Left ventricle myocardium superior (tissue), 1 donor: ENCODE data around the gene OR4E1. TPM values are rescaled to one million over a fixed set of nuclear protein-coding genes. Genes with fewer than 3 reads are reported as not detected.
"Not testable (repeated sequence)": the region's sequence is repeated elsewhere in the genome, so short reads cannot be mapped to it uniquely, and the experiment has no call there.

ENCODE experiments used
- ATAC-seq: fragments of 200-7000 bp; cut with Tn5 transposase; one replicate; pipeline ENCODE4 v1.9.1; 2020; ENCODE audit warnings: mild to moderate bottlenecking, moderate library complexity
- DNase-seq: peaks from one replicate; pipeline ENCODE4 v3.0.0-alpha.2; 2020
- intact Hi-C: fragments of 100-400 bp; cut with micrococcal nuclease; formaldehyde crosslinking; loops from one replicate; pipeline ENCODE4 v1.11.0; 2022
- total RNA-seq: library from RNA; stranded (reverse); fragmentation: NEBNext Ultra II Directional; extraction: Animal tissue kit (Norgen Biotek cat#: 25700); gene quantifications from one replicate; pipeline ENCODE4 v1.2.1, GENCODE V29; 2021
- donor health status: DM: no; HTN: yes; CAD: no; lungs with severe emphysema.

Gene OR4E1
- total RNA-seq, 1 donor from 2014 or later = not detected

DNA sequence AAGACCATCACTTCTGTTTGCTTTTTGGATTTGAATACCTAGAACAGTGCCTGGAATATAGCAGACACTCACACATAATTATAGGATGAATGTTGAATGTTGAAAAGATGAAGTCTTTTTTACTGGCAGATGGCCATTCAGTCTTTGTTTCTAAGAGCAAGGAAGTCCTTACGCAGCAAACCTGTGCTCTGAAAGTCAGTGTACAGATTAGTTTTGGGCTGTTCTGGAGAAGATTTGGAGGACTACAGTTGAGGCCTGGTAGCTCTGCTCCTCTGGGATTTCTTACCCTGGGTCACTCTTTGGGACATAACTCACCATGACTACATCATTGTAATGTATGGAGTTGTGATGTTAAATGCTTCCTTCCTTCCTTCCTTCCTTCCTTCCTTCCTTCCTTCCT, 16.6 kb downstream of the OR4E1 start:
- intact Hi-C loops = no loop called here
- DNase-seq (no peak), ATAC-seq (no peak)

DNA sequence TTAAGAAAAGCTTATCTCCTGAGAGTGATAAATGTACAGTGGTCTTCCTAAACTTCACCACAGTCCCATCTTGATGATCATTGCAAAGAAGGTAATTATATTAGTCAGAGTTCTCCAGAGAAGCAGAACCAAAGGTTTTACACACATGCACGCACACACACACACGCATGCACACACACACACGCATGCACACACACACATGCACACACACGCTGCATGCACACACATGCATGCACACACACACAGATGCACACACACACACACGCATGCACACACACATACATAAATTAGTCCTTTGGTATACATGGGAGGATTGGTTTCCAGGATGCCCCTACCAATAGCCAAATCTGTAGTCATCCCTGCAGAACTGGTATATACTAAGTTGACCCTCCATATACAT, 19.4 kb downstream of the OR4E1 start:
- no peak for ATAC-seq
- intact Hi-C loops = no loop called here
- DNase-seq = no peak

DNA sequence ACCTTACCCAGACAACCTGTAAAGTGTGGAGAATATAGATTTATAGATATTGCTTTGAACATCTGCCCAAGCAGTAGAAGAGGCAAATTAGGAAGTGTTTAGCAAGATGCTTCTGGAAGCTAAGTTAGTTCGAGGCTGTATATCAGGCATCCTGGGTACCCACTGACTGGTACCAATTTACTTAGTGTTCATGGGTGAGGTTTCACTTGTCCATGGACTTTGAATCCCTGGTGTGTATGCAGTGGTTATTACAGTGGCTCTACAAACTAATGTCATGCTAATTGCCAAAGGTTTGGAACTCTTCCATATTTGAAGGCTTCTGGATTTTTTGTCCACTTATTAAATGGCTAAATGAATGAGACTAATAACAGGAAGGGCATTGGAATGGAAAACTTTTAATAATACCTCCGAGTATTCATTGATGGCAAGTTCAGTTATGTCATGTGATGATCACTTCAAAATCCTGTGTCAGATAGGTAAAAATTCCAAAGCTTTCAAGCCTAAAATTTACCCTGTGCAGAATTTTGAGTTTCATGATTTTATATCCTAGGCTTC, 20.2 kb downstream of the OR4E1 start, which contains the start of gene OR4E2:
OR4E2 (plus strand) TSS at position 505 of the 555 bp plus-strand sequence. CDS start 11,248 bp downstream, outside the sequence.
- no peak for ATAC-seq
- intact Hi-C loops = no loop called here
- DNase-seq = no peak

DNA sequence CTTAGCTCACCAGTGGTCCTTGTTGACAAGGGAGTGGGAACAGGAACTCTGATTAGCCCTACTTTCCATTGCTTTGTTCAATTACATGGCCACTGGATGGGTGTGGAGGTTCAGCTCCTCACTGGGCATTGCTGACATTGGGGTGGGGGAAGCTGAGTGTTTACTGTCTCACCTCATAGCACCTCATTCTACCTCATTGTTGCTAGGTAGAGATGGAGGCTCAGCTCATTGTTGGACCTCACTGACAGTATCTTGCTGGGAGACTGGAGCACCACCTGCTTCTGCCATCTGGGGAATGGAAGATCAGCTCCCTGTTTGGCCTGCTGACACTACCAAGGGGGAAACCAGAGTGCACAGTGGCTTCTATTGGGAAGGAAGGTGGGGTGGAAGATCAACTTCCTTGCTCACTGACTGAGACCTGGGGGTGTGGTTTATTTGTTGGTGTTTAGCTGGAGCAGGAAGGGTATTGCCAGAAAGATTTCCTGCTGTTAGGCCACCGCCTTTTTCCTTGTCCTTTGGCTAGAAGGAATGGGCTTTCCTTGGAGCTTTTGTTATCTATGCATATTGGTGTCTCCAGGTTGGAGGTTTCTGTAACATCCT, 21.3 kb downstream of the OR4E1 start:
- DNase-seq (no peak), ATAC-seq (peak; percentile 57)
- intact Hi-C loops = no loop called here

DNA sequence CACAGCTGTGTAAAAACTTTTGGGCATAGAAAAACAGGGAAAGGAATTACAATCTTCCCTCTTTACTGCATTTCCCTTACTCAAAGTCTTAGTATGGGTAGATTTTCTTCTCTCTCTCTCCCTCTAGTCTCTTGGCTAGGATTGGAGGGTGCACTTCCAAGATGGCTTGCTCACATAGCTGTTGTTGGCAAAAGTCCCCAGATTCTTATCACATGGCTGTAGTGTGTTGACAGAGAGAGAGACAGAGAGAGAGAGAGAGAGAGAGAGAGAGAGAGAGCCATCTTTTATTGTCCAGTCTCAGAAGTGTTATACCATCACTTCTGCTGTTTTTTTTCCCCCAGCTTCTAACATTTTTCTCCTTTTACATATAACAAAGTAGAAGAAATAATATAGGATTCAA, 26.2 kb downstream of the OR4E1 start:
- ATAC-seq = no peak
- no peak for DNase-seq
- intact Hi-C loops = no loop called here

DNA sequence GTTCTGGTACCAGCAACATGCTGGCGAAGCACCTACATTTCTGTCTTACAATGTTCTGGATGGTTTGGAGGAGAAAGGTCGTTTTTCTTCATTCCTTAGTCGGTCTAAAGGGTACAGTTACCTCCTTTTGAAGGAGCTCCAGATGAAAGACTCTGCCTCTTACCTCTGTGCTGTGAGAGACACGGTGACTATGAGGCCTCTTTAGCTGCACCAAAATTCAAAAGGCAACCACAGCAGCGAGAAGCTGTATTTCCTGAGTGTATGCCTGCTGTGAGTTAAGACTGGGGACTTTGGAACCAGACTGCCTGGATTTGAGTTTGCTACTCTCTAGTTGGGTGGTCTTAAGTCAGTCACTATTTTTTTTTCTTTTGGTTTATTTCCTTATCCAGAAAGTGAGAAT, 30.2 kb downstream of the OR4E1 start:
- intact Hi-C loops = no loop called here
- DNase-seq = no peak
- no peak for ATAC-seq

DNA sequence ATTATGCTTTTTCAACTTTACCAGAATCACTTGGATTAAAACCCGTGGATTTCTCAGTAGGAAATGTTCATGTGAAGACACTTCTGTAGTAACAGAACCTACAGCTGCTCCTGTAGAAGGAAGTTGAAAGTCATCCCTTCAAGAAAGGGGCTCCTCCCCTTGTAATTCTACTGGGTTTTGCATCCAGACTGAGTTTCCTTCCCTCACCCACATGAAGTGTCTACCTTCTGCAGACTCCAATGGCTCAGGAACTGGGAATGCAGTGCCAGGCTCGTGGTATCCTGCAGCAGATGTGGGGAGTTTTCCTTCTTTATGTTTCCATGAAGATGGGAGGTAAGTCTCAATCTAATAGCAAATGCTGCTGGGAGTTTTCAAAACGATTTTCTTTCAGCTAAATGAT, 30.9 kb downstream of the OR4E1 start:
- no peak for ATAC-seq
- no peak for DNase-seq
- intact Hi-C loops = no loop called here

DNA sequence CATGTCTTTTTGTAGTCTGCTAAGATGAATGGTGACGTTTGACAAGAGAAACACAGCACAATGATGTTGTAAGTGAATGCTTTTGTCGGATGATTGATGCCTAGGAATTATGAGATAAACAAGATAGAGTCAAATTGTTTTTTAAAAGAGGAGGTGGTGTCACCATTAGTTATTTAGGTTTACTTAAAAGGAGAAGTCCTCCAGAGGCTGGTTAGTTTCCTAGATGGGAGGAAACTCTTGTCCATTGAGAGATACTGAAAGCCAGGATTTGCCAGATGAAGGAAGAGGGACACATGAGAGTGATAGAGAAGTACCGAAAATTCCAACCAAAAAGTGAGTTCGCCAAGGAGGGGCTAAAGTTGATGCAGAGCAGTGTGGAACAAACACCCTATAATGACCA, 38.8 kb downstream of the OR4E1 start, which contains the start of gene OR10G2:
OR10G2 (minus strand) TSS at position 101 of the 400 bp plus-strand sequence; CDS start at position 3, 98 bp downstream.
- no peak for ATAC-seq
- intact Hi-C loops = no loop called here
- DNase-seq = no peak

DNA sequence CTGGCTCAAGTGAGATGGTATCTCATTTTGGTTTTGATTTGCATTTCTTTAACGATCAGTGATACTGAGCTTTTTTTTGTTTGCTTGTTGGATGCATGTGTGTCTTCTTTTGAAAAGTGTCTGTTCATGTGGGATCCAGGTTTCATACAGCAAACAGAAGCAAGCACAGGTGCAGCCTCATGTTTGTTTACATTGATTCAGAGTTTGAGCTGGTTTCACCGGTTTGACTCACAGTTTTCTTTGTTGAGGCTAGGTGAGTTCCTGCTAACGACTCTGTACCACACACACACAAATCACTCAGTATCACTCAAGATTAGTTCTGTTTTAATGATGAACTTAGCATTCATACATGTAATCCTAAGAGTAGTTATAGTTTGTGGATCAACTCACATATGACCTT, 42.5 kb downstream of the OR4E1 start:
- intact Hi-C loops = no loop called here
- DNase-seq = no peak
- no peak for ATAC-seq

DNA sequence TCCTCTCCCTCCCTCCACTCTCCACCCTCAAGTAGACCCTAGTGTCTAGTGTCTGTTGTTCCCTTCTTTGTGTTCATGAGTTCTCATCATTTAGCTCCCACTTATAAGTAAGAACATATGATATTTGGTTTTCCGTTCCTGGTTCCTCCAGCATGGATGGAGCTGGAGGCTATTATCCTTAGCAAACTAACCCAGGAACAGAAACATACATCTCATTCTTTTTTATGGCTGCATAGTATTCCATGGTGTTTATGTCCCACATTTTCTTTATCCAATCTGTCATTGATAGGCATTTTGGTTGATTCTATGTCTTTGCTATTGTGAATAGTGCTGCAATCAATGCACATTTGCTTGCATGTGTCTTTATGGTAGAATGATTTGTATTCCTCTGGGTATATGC, 43.1 kb downstream of the OR4E1 start:
- ATAC-seq, intact Hi-C loops, DNase-seq: not testable (repeated sequence)

DNA sequence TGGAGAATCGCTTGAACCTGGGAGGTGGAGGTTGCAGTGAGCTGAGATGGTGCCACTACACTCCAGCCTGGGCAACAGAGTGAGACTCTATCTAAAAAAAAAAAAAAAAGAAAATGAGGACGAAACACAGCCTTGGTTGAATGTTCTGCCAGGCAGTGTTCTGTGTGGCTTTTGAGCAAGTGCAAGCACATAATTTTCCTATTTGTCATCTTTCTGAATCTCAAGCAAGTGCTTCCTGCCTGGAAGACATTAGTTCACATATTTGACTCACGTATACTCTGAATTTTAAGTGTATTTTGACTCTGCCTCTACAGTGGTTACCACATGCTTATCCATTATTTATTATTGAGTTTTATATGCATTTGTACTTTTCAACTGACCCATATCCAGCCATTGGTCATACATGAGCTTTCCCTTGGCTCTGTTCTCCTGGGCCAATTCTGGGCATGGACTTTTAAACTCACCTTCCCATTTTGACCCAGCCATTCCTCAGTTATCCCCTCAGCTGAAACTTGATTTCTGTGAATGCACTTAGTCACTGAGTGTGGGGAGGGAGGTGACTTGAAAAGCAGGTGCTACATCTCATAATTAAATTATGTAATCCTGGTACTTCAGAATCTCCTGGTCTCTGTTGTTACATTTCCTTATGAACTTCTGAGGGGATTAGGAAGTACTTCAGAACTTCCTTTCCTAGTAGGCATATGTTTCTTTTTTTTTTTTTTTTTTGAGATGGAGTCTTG, 47.0 kb downstream of the OR4E1 start:
- intact Hi-C loops = no loop called here
- DNase-seq (no peak), ATAC-seq (no peak)

Other genes with a start within 250 kb of the OR4E1 start
- 28.8 TPM for gene CHD8, start 217.7 kb downstream of the OR4E1 start, total RNA-seq
- gene RAB2B, start 196.9 kb downstream of the OR4E1 start, total RNA-seq = 17.0 TPM
- 93.4 TPM for gene TOX4, start 196.6 kb downstream of the OR4E1 start, total RNA-seq
- 27.3 TPM for gene METTL3, start 162.5 kb downstream of the OR4E1 start, total RNA-seq
- 4.2 TPM for gene SALL2, start 147.5 kb downstream of the OR4E1 start, total RNA-seq
- gene OR10G3, start 93.7 kb downstream of the OR4E1 start, total RNA-seq = not detected
- not detected for gene OR10G2, start 38.9 kb downstream of the OR4E1 start, total RNA-seq
- not detected for gene OR4E2, start 20.0 kb downstream of the OR4E1 start, total RNA-seq